SKM-1 (cell line): ENCODE results near the gene KCNK5.

Experiments
- DNase-seq: peaks from one replicate; lab custom pipeline; 2025; ENCODE audit not compliant: unreplicated experiment; lab: John Stamatoyannopoulos, UW

The KCNK5 gene

GRCh38 chr6:39143238-39143930 lies 85.9 kb downstream of the KCNK5 start:
- no peak for DNase-seq

GRCh38 chr6:39140556-39141167 lies 88.6 kb downstream of the KCNK5 start:
- DNase-seq, result no peak
